CD14-positive monocyte (primary cell): Measurements from ENCODE around the gene LDAF1. TPM values are rescaled to one million over a fixed set of nuclear protein-coding genes. Genes with fewer than 3 reads are reported as not detected.

Experiments used
- DNase-seq, 3 donors: peaks; one replicate each; pipeline ENCODE4 v3.0.0-alpha.2; 2011 to 2022
- H2AFZ ChIP-seq: 2 replicates; pipeline ENCODE4 v1.6.0; 2012; ENCODE audit warnings: mild to moderate bottlenecking, low read depth, low read length, inconsistent platforms; ENCODE audit not compliant: insufficient read depth, poor library complexity, severe bottlenecking
- H3K27ac ChIP-seq, 2 donors: 1 replicate in 1 of 2; 2 replicates in 1 of 2; pipeline ENCODE4 v1.5.1; 2012 to 2013; ENCODE audit warnings: low read length in 2 of 2, control low read depth in 1 of 2, inconsistent platforms in 1 of 2, low read depth in 1 of 2, mild to moderate bottlenecking in 1 of 2
- H3K27me3 ChIP-seq, 2 donors: one replicate each; pipeline versions ENCODE4 v1.6.0 to v1.6.1; 2011 to 2013; ENCODE audit warnings: low read length in 2 of 2; ENCODE audit not compliant: control insufficient read depth in 2 of 2, insufficient read depth in 2 of 2
- H3K36me3 ChIP-seq, 2 donors: replicated peaks in 1 of 2; 1 replicate in 1 of 2; 2 replicates in 1 of 2; pipeline versions ENCODE4 v1.5.1 to v1.6.1; 2012 to 2013; ENCODE audit warnings: low read length in 2 of 2, control low read depth in 1 of 2, inconsistent platforms in 1 of 2, mild to moderate bottlenecking in 1 of 2; ENCODE audit not compliant: insufficient read depth in 2 of 2, control insufficient read depth in 1 of 2
- H3K4me1 ChIP-seq, 2 donors: 1 replicate in 1 of 2; 2 replicates in 1 of 2; pipeline versions ENCODE4 v1.5.1 to v1.6.1; 2012 to 2013; ENCODE audit warnings: low read length in 2 of 2, control low read depth in 1 of 2, inconsistent platforms in 1 of 2, mild to moderate bottlenecking in 1 of 2, moderate library complexity in 1 of 2; ENCODE audit not compliant: insufficient read depth in 2 of 2, control insufficient read depth in 1 of 2
- H3K4me2 ChIP-seq: replicated peaks from 2 replicates; pipeline ENCODE3; 2012; ENCODE audit warnings: low read length, moderate library complexity, mild to moderate bottlenecking; ENCODE audit not compliant: poor library complexity, severe bottlenecking; ENCODE audit errors: extremely low read depth
- H3K4me3 ChIP-seq, 3 experiments: fragments of 200-600 bp in 1 of 3; sonication (generic) in 1 of 3; replicated peaks in 1 of 3; 1 replicate in 2 of 3; 2 replicates in 1 of 3; pipeline ENCODE4 v1.5.1; 2011 to 2013; ENCODE audit warnings: low read length in 3 of 3, mild to moderate bottlenecking in 3 of 3, control low read depth in 2 of 3, low read depth in 2 of 3, inconsistent platforms in 1 of 3, moderate library complexity in 1 of 3
- H3K79me2 ChIP-seq: 2 replicates; pipeline ENCODE4 v1.6.0; 2012; ENCODE audit warnings: mild to moderate bottlenecking, control low read depth, inconsistent platforms, low read length, moderate library complexity; ENCODE audit not compliant: insufficient read depth
- H3K9ac ChIP-seq: 2 replicates; pipeline ENCODE4 v1.6.0; 2017; ENCODE audit warnings: low read length, mild to moderate bottlenecking; ENCODE audit not compliant: insufficient read depth, poor library complexity, severe bottlenecking
- H3K9me3 ChIP-seq, 2 donors: replicated peaks in 1 of 2; 1 replicate in 1 of 2; 2 replicates in 1 of 2; pipeline versions ENCODE4 v1.5.1 to v1.6.1; 2012 to 2013; ENCODE audit warnings: low read length in 2 of 2, control low read depth in 1 of 2; ENCODE audit not compliant: control insufficient read depth in 1 of 2, insufficient read depth in 1 of 2
- H4K20me1 ChIP-seq: 2 replicates; pipeline ENCODE4 v1.6.0; 2012; ENCODE audit warnings: mild to moderate bottlenecking, low read length, control low read depth, moderate library complexity; ENCODE audit not compliant: insufficient read depth
- H3K27ac Mint-ChIP-seq, 7 donors: one replicate each; pipeline ENCODE4 v1.8.0; 2020; ENCODE audit warnings: mild to moderate bottlenecking in 7 of 7, mixed read lengths in 7 of 7, moderate library complexity in 6 of 7, inconsistent platforms in 2 of 7
- H3K27me3 Mint-ChIP-seq, 3 donors: one replicate each; pipeline ENCODE4 v1.8.0; 2021 to 2022; ENCODE audit warnings: low read depth in 3 of 3, mild to moderate bottlenecking in 3 of 3, mixed read lengths in 3 of 3, moderate library complexity in 3 of 3, inconsistent platforms in 1 of 3
- H3K36me3 Mint-ChIP-seq, 2 donors: one replicate each; pipeline ENCODE4 v1.8.0; 2020; ENCODE audit warnings: mixed read lengths in 2 of 2, inconsistent platforms in 1 of 2, mild to moderate bottlenecking in 1 of 2
- H3K4me1 Mint-ChIP-seq: one replicate; pipeline ENCODE4 v1.8.0; 2020; ENCODE audit warnings: mild to moderate bottlenecking, mixed read lengths
- H3K4me3 Mint-ChIP-seq, 2 donors: one replicate each; pipeline ENCODE4 v1.8.0; 2020; ENCODE audit warnings: mild to moderate bottlenecking in 2 of 2, mixed read lengths in 2 of 2, moderate library complexity in 1 of 2
- H3K9me3 Mint-ChIP-seq, 7 donors: one replicate each; pipeline ENCODE4 v1.8.0; 2020 to 2022; ENCODE audit warnings: mixed read lengths in 7 of 7, mild to moderate bottlenecking in 6 of 7, moderate library complexity in 6 of 7, inconsistent platforms in 2 of 7
- CTCF ChIP-seq: fragments of 200-600 bp; IDR thresholded peaks from one replicate; pipeline ENCODE4 v1.8.0; 2022; ENCODE audit warnings: antibody characterized with exemption, mild to moderate bottlenecking
- WGBS: methylation state at CpG from one replicate; pipeline ENCODE4 v1.1.5; 2013; ENCODE audit warnings: missing lambda C conversion rate; ENCODE audit not compliant: insufficient coverage; 5-methylcytosine and 5-hydroxymethylcytosine counted together
- intact Hi-C, 2 donors: fragments of 100-400 bp; cut with micrococcal nuclease; formaldehyde crosslinking; loops; one replicate each; pipeline versions ENCODE4 v1.15.0 to v1.15.1; 2023
- polyA plus RNA-seq, 3 donors: library from polyadenylated mRNA; depleted of rRNA in 1 of 3; unstranded in 2 of 3; stranded (reverse) in 1 of 3; fragments of 300-500 nt in 2 of 3; fragments of >200 nt in 1 of 3; fragmentation: Illumina TruSeq in 2 of 3; gene quantifications; 1 replicate in 2 of 3; 2 replicates in 1 of 3; pipeline ENCODE4 v1.2.3, GENCODE V29; 2012 to 2021

The LDAF1 gene
- polyA plus RNA-seq, 3 donors: 10.1 to 24.3 (median 17.9) TPM

- H3K27me3 Mint-ChIP-seq: peaks cover 8 to 25% (median 17%) of the 10 kb centered on the region in 3 donors
- H3K4me1 ChIP-seq: no peaks in the 10 kb centered on the region
- DNase-seq: no peak
- WGBS: 100% methylated on average over 1 of the region's 5 CpGs
- no peak overlapping the region for H3K4me3 Mint-ChIP-seq
- no peak for TF ChIP-seq CTCF
- no peaks in the 10 kb centered on the region for H3K36me3 Mint-ChIP-seq
- H2AFZ ChIP-seq: no peak overlapping the region
- H3K9me3 ChIP-seq: no peaks in the 10 kb centered on the region
- intact Hi-C loops: loop anchor here in 1 of 2 donors (10.0 kb wide), 1 partner anchor 375 kb away; no protein-coding TSS in a partner anchor
- no peak overlapping the region for H3K27ac Mint-ChIP-seq
- no peaks in the 10 kb centered on the region for H3K79me2 ChIP-seq
- H3K27me3 ChIP-seq: peaks cover 4 to 10% of the 10 kb centered on the region in 2 donors
- H3K36me3 ChIP-seq: no peaks in the 10 kb centered on the region
- H3K4me3 ChIP-seq: no peak overlapping the region
- H3K4me1 Mint-ChIP-seq: peaks cover 7% of the 10 kb centered on the region
- no peaks in the 10 kb centered on the region for H4K20me1 ChIP-seq
- no peak overlapping the region for H3K9ac ChIP-seq
- no peaks in the 10 kb centered on the region for H3K9me3 Mint-ChIP-seq
- H3K4me2 ChIP-seq: no peak overlapping the region
- no peak overlapping the region for H3K27ac ChIP-seq
These were observed 41.2 kb downstream of the LDAF1 start for GRCh38 chr16:21199607-21200218.

GRCh38 chr16:21203155-21203797 lies 44.8 kb downstream of the LDAF1 start:
- no peaks in the 10 kb centered on the region for H3K36me3 Mint-ChIP-seq
- no peaks in the 10 kb centered on the region for H3K36me3 ChIP-seq
- H3K27me3 ChIP-seq: peaks cover 4 to 11% of the 10 kb centered on the region in 2 donors
- no peak overlapping the region for H3K4me3 Mint-ChIP-seq
- no peak overlapping the region for H3K27ac ChIP-seq
- H2AFZ ChIP-seq: no peak overlapping the region
- WGBS: 47% methylated on average over 6 of the region's 7 CpGs
- H3K9me3 Mint-ChIP-seq: peaks cover 0 to 2% (median 0%) of the 10 kb centered on the region in 7 donors
- H3K4me1 ChIP-seq: no peaks in the 10 kb centered on the region
- intact Hi-C loops: no loop called here
- peaks cover 9 to 23% (median 22%) of the 10 kb centered on the region in 3 donors for H3K27me3 Mint-ChIP-seq
- no peak for DNase-seq
- no peak overlapping the region for H3K9ac ChIP-seq
- no peak overlapping the region for H3K4me3 ChIP-seq
- TF ChIP-seq CTCF: no peak
- no peaks in the 10 kb centered on the region for H4K20me1 ChIP-seq
- no peak overlapping the region for H3K27ac Mint-ChIP-seq
- H3K9me3 ChIP-seq: no peaks in the 10 kb centered on the region
- no peak overlapping the region for H3K4me2 ChIP-seq
- H3K79me2 ChIP-seq: no peaks in the 10 kb centered on the region
- no peaks in the 10 kb centered on the region for H3K4me1 Mint-ChIP-seq
